Cardiac septum (tissue), 1 donor: ENCODE measurements around the gene TNFRSF13B. TPM values are rescaled to one million over a fixed set of nuclear protein-coding genes. Genes with fewer than 3 reads are reported as not detected.
"Not testable (repeated sequence)": the region's sequence is repeated elsewhere in the genome, so short reads cannot be mapped to it uniquely, and the experiment has no call there.

Experiments used
- DNase-seq: peaks from one replicate; pipeline ENCODE4 v3.0.0-alpha.2; 2020; ENCODE audit warnings: low spot score
- intact Hi-C: fragments of 100-400 bp; cut with DNase I; formaldehyde crosslinking; loops from one replicate; pipeline ENCODE4 v1.14.0; 2022
- total RNA-seq: library from RNA; stranded (reverse); fragmentation: NEBNext Ultra II Directional; extraction: Animal tissue kit (Norgen Biotek cat#: 25700); gene quantifications from one replicate; pipeline ENCODE4 v1.2.1, GENCODE V29; 2021
- donor health status: DM: no; HTN: no; CAD: no.

TNFRSF13B gene
- total RNA-seq, 1 donor from 2014 or later = not detected

GRCh38 chr17:16931318-16932060 is 40.4 kb downstream of the TNFRSF13B start:
- DNase-seq = peak; percentile 62
- intact Hi-C loops = no loop called here

- intact Hi-C loops = no loop called here
- DNase-seq = peak; percentile 68
Observed at GRCh38 chr17:16930571-16931317, 41.2 kb downstream of the TNFRSF13B start.

GRCh38 chr17:16929757-16930520 is 42.0 kb downstream of the TNFRSF13B start:
- intact Hi-C loops = no loop called here
- DNase-seq = peak; percentile 63

GRCh38 chr17:16929035-16929680 is 42.8 kb downstream of the TNFRSF13B start:
- peak; percentile 73 for DNase-seq
- intact Hi-C loops = no loop called here

- DNase-seq = peak; percentile 49
- intact Hi-C loops = no loop called here
Observed at GRCh38 chr17:16928406-16929034, 43.4 kb downstream of the TNFRSF13B start.

- intact Hi-C loops = no loop called here
Observed at GRCh38 chr17:16927641-16928321, 44.1 kb downstream of the TNFRSF13B start.

GRCh38 chr17:16926571-16927451 is 45.1 kb downstream of the TNFRSF13B start:
- intact Hi-C loops = no loop called here

More at GRCh38 chr17:16927641-16928321, 44.1 kb downstream of the TNFRSF13B start:
- DNase-seq = peak; percentile 64

GRCh38 chr17:16926061-16926511 is 45.8 kb downstream of the TNFRSF13B start:
- DNase-seq = peak; percentile 69
- intact Hi-C loops = no loop called here

More at GRCh38 chr17:16926571-16927451, 45.1 kb downstream of the TNFRSF13B start:
- DNase-seq = peak; percentile 65

GRCh38 chr17:16925461-16926060 is 46.4 kb downstream of the TNFRSF13B start:
- peak; percentile 58 for DNase-seq
- intact Hi-C loops = no loop called here

GRCh38 chr17:16924696-16925440 is 47.0 kb downstream of the TNFRSF13B start:
- peak; percentile 59 for DNase-seq
- intact Hi-C loops = no loop called here

GRCh38 chr17:16923904-16924695 is 47.8 kb downstream of the TNFRSF13B start:
- intact Hi-C loops = no loop called here
- DNase-seq = peak; percentile 71

GRCh38 chr17:16923097-16923903 is 48.6 kb downstream of the TNFRSF13B start:
- intact Hi-C loops = no loop called here
- peak; percentile 55 for DNase-seq

- intact Hi-C loops = no loop called here
- DNase-seq = peak; percentile 49
Observed at GRCh38 chr17:16922386-16923096, 49.4 kb downstream of the TNFRSF13B start.

- intact Hi-C loops = not testable (repeated sequence)
- DNase-seq = peak; percentile 12
Observed at GRCh38 chr17:16921451-16921850, 50.5 kb downstream of the TNFRSF13B start.
